Stomach (tissue), 4 donors: ENCODE measurements around the gene DCDC1.

Experiments
- EP300 ChIP-seq: sonication (generic); formaldehyde crosslinking; IDR thresholded peaks from one replicate; pipeline ENCODE4 v1.6.1; 2017; ENCODE audit warnings: antibody characterized with exemption
- POLR2A ChIP-seq, 4 donors: fragments of 450-650 bp; IDR thresholded peaks; one replicate each; pipeline ENCODE4 v1.6.1; 2016; ENCODE audit warnings: antibody characterized with exemption in 4 of 4, control low read depth in 2 of 4, mild to moderate bottlenecking in 1 of 4, moderate library complexity in 1 of 4
- TF ChIP-seq, protein P1 (sequence below), 7 experiments: fragments of 450-650 bp in 4 of 7; fragments of 200-600 bp in 3 of 7; sonication (generic) in 3 of 7; IDR thresholded peaks; one replicate each; pipeline ENCODE4 v1.5.1; 2016 to 2019; ENCODE audit warnings: antibody characterized with exemption in 7 of 7, control low read depth in 2 of 7, mild to moderate bottlenecking in 1 of 7

DNA sequence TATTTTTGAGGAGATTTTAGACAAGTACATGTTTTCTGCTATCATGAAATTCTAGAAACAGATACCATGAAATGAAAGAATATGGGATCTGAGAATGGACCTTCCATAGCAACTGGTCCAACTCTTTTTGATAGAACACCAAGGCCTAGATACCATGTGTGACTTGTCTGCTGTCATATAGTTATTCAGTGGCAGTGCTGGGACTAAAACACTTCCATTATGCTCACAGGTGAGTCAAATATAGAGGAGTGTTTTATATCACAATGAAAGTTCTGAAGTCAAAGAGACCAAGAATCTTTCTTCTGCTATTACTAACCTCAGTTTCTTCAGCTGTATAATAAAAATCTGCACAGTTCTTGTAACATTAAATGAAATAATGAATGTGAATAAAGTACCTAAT, 276.9 kb downstream of the DCDC1 start:
- TF ChIP-seq EP300 (no peak), POLR2A (IDR thresholded peaks at IDR 0.05) (no peak)
- TF ChIP-seq, protein P1, sequence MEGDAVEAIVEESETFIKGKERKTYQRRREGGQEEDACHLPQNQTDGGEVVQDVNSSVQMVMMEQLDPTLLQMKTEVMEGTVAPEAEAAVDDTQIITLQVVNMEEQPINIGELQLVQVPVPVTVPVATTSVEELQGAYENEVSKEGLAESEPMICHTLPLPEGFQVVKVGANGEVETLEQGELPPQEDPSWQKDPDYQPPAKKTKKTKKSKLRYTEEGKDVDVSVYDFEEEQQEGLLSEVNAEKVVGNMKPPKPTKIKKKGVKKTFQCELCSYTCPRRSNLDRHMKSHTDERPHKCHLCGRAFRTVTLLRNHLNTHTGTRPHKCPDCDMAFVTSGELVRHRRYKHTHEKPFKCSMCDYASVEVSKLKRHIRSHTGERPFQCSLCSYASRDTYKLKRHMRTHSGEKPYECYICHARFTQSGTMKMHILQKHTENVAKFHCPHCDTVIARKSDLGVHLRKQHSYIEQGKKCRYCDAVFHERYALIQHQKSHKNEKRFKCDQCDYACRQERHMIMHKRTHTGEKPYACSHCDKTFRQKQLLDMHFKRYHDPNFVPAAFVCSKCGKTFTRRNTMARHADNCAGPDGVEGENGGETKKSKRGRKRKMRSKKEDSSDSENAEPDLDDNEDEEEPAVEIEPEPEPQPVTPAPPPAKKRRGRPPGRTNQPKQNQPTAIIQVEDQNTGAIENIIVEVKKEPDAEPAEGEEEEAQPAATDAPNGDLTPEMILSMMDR (IDR thresholded peaks at IDR 0.05): no peak
